Measurements from ENCODE around the gene ATP23.

Gene ATP23

GRCh38 chr12:57941165-57941894 lies at the start of gene ATP23:
Gene ATP23, plus strand, starts transcription at chr12:57941567. Its CDS starts 135 bp downstream, at chr12:57941702.
- FAIRE-seq (no peak), DNase-seq (ENCODE audit: insufficient read length, low spot score) (peak; percentile 78)
- no peak for TF ChIP-seq CTCF (IDR thresholded peaks at IDR 0.05; ENCODE audit: insufficient read depth, missing control alignments)

- DNase-seq (ENCODE audit: insufficient read length, low spot score) = no peak
- TF ChIP-seq CTCF (IDR thresholded peaks at IDR 0.05; ENCODE audit: insufficient read depth, missing control alignments) = no peak
- no peak for FAIRE-seq
Measured at GRCh38 chr12:57892232-57892972, 49.0 kb upstream of the ATP23 start.

GRCh38 chr12:57893431-57894353 lies 47.7 kb upstream of the ATP23 start:
- TF ChIP-seq CTCF (IDR thresholded peaks at IDR 0.05; ENCODE audit: insufficient read depth, missing control alignments) = no peak
- FAIRE-seq = no peak
- DNase-seq (ENCODE audit: insufficient read length, low spot score) = no peak

GRCh38 chr12:57894399-57895292 lies 46.7 kb upstream of the ATP23 start:
- no peak for TF ChIP-seq CTCF (IDR thresholded peaks at IDR 0.05; ENCODE audit: insufficient read depth, missing control alignments)
- DNase-seq (ENCODE audit: insufficient read length, low spot score) (no peak), FAIRE-seq (no peak)

- FAIRE-seq (no peak), DNase-seq (ENCODE audit: insufficient read length, low spot score) (no peak)
- no peak for TF ChIP-seq CTCF (IDR thresholded peaks at IDR 0.05; ENCODE audit: insufficient read depth, missing control alignments)
Measured at GRCh38 chr12:57895389-57896114, 45.8 kb upstream of the ATP23 start.

- DNase-seq (ENCODE audit: insufficient read length, low spot score) (no peak), FAIRE-seq (no peak)
- peak; percentile 7 for TF ChIP-seq CTCF (IDR thresholded peaks at IDR 0.05; ENCODE audit: insufficient read depth, missing control alignments)
Measured at GRCh38 chr12:57896115-57896433, 45.3 kb upstream of the ATP23 start.

Data from D721Med (cell line).